Amniotic epithelial cell (primary cell): ENCODE data around the gene LIN52.
"Not testable (repeated sequence)": the region's sequence is repeated elsewhere in the genome, so short reads cannot be mapped to it uniquely, and the experiment has no call there.

Experiments
- DNase-seq: peaks from one replicate; pipeline ENCODE4 v3.0.0-alpha.2; 2010; ENCODE audit warnings: low read depth

Gene LIN52

GRCh38 chr14:74109369-74109768, 24.6 kb downstream of the LIN52 start:
- DNase-seq, result no peak

DNA sequence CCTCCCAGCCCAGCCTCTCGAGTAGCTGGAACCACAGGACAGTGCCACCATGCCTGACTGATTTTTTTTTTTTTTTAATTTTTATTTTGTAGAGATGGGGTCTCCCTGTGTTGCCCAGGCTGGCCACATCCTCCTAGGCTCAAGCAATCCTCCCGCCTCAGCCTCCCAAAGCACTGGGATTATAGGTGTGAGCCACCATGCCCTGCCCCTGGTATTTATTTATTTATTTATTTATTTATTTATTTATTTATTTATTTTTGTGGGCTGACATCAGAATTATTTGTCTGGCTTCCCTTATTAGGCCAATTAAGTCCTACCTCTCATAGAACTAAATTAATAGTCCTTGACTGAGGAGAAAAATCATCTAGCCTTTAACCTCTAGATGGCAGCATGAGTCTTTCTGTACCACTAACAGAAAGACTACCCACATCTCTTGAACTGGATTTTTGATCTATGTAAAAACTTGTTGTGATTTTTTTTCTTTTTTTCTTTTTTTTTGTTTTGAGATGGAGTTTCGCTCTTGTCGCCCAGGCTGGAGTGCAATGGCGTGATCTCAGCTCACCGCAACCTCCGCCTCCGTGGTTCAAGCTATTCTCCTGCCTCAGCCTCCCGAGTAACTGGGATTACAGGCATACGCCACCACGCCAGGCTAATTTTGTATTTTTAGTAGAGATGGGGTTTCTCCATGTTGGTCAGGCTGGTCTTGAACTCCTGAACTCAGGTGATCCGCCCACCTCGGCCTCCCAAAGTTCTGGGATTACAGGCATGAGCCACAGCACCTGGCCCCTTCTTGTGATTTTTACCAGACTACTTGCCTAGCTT, 26.9 kb downstream of the LIN52 start:
- DNase-seq, result peak; percentile 65

GRCh38 chr14:74125487-74125886, 40.7 kb downstream of the LIN52 start:
- DNase-seq, result not testable (repeated sequence)

GRCh38 chr14:74126315-74127013, 41.7 kb downstream of the LIN52 start:
- no peak for DNase-seq

DNA sequence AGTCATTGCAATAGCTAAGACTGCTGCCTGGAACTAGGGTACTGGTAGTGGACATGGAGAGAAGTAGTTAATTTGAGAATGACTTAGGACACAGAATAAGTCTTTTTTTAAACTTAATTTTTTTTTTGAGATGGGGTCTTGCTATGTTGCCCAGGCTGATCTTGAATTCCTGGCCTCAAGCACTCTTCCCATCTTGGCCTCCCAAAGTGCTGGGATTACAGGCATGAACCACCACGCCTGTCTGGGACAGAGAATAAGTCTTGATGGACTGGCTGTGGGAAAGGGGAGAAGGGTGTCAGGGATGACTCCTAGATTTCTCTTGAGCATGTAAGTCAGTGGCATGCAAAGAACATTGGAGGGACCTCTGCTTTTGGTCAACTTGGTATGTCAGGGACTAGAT, 42.9 kb downstream of the LIN52 start:
- no peak for DNase-seq

DNA sequence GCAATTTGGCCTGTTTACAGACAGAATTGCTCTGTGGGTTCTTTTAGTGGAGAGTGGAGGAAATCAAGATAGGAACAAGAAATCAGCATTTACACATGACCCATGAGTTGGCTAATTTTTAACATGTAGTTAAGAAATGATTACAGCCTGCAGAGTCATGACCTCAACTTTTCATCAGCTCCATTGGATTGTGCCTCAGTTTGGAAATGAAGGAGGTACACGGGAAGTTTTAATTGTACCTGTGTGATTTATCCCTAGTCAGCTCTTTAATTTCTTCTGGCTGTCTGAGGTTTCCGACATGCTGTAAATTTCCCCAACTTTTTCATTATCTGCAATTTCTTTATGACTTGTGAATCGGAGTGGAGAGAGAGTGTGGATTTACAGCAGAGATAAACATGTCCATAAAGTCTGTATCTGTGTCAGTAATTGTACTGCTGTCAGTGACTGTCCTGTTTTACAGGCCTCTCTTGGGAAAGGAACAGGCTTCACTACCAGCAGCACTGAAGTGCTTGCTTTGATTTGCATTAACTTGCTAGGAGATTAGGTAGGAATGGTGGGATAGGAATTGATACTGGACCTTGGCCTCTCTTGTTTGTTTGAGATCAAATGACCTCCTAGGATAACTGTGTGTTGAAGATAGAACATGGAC, 49.2 kb downstream of the LIN52 start:
- DNase-seq, result no peak

GRCh38 chr14:74134484-74134883, 49.7 kb downstream of the LIN52 start:
- no peak for DNase-seq

DNA sequence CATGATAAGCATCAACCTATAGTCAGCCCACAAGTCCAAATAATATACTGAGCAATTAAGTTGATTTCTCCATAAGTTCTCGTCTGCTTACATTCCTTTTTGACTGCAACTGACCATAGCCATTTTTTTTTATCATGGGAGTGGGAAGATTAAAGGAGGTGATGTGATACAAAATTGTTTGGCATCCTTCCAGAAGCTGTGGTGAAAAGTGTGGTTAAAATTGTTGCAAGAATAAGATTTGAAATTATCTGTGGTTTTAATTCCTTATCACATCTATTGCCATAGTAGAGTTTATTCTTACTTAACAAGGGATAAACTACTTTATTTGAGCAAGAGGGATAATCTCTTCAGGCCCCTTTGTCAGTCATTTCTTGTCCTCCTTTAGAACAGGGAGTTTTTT, 50.7 kb downstream of the LIN52 start:
- peak; percentile 98 for DNase-seq

DNA sequence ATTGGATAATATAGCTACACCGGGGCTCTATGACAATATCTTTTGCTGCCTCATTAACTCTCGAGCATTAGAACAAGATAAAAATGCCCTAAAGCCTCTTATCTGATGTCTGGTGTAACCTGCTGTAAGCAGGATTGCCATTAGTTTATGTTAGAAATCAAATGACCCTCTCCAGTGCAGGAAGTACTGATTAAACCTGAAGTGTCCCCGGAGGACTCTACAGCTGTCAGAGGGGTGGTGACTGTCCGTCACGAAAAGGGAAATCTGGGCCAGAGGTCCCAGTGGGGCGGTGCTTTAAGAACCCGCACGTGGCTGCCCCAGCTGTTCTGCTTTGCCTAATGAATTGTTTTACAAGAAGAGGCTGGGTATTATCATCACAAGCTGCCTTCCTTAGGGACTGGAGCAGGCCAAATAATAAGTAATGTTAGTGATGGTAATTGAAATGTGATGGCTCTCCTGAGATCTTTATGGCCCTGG, 55.7 kb downstream of the LIN52 start:
- DNase-seq, result no peak

DNA sequence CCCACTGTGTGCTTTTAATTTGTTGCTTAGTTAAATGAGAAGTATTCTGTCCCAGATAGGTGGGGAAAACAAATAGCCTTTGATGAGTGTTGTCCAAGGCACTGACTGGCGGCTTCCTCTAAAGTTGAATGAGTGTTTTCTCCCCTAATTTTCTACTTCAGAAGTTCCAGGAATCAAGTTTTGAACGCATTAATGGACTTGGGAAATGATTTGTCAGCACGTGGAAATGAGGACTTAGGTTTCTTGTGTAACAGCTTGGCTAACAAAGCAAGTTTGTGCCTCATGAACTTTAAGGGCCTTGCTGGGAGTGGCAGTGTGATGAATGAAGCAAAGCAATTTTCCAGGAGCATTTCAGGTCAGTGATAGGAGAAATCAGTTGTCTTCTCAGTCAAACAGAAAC, 56.9 kb downstream of the LIN52 start:
- peak; percentile 61 for DNase-seq

DNA sequence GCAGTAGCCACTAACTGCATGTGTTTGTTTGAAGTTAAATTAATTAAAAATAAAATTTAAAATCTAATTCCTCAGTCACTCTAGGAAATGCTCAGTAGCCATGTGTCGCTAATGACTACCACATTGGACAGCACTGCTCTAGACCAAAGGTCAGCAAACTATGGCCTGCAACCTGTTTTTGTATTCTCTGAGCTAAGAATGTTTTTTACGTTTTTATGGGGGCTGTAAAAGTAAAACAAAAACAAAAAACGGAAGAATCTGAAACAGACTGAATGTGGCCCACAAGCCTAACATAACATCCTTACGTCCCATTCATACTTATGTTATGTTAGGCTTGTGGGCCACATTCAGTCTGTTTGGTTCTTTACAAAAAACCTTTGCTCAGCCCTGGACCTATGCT, 57.8 kb downstream of the LIN52 start:
- DNase-seq, result no peak

GRCh38 chr14:74144789-74145188, 60.0 kb downstream of the LIN52 start:
- DNase-seq, result peak; percentile 43

DNA sequence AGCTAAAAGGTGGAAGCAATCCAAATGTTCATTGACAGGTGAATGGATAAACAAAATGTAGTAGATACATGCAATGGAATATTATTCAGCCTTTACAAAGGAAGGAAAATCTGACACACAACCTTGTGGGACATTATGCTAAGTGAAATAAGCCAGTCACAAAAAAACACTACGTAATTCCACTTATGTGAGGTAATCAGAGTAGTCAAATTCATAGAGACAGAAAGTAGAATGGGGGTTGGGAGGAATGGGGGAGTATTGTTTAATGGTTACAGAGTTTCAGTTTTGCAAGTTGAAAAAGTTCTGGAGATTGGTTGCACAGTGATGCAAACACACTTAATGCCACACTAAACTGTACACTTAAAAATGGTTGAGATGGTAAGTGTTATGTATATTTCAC, 62.8 kb downstream of the LIN52 start:
- no peak for DNase-seq

DNA sequence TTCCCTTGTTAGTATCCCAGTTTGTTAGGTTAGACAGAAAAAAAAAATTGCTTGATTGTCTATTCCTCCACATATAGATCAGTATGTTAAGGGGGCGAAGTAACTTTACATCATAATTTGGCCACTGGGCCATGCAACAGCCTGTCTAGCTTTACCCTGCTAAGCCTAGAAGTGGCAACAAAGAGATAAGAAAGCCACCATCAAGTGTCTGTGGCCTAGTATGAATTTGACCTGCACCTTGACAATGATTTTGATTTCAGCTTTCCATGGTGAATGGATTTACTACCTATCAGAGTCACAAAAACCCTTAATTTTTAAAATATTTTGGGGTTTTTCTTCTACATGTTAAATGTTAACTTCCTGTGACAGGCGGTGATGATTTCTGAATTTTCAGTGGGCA, 63.9 kb downstream of the LIN52 start:
- DNase-seq, result no peak

GRCh38 chr14:74155287-74155686, 70.5 kb downstream of the LIN52 start:
- DNase-seq, result no peak

GRCh38 chr14:74155749-74156148, 71.0 kb downstream of the LIN52 start:
- DNase-seq, result no peak

GRCh38 chr14:74160763-74161162, 76.0 kb downstream of the LIN52 start:
- peak; percentile 34 for DNase-seq

- no peak for DNase-seq
These were observed 76.9 kb downstream of the LIN52 start for GRCh38 chr14:74161526-74162158.

DNA sequence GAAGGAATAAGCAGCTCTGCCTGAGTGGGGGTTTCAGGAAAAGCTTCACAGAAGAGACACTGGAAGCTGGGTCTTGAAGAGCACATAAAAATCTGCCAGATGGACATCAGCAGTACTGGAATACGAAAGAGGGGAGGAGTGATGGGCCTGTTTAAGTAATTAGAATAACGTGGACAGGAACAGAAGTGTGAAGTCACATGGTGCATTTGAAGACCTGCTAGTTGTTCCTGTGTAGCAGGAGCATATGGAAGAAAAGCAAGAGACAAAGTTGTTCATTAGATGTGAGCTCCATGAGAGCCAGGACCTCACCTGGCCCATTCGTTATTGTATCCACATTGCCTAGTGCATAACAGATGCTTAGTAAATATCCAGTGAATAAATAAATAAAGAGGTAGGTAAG, 85.2 kb downstream of the LIN52 start:
- no peak for DNase-seq

- peak; percentile 36 for DNase-seq
These were observed 91.6 kb downstream of the LIN52 start for GRCh38 chr14:74176400-74176793.

DNA sequence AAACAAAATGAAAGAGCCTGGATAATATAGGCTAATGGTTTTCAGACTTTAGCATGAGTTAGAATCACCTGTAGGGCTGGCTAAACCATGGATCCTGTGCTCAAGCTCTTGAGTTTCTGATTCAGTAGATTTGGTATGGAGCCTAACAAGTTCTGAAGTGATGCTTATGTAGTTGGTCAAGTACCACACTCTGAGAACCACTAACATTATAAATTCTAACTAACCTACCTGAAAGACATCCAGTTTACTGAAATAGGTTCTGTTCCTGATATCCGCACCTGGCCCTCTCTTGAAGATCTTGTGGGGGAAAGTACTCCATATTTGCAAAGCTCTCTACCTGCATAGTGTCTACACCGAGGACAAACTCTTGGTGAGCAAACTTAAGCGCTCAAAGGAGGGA, 95.1 kb downstream of the LIN52 start:
- no peak for DNase-seq

DNA sequence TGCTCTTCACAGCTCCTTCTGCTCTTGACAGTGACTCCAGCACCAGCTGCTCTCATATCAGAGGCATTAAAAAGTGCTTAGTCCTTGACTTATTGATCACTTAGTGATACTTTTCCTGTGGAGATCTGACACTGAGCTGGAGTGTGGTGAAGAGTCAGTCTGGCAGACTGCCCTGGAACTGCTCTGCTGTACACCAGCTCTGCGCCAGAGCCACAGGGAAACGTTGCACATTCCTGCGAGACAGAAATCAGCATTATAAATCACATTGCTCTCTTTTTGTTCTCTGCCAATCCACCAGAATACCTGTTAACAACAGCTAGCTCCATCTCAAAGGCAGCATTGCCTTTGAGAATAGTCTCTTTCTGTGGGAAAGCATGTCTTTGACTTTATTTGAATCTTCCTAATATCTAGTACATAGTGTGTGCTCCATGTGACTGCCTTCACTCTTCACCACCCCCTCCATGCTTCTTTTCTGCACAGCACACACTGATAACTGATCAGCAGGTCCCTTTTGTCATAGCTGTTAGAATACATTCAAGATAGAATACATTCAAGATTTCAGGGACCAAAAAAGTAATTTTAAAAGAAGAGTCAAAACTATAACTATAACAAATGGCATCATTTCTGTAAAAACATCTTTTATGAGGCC, 106.3 kb downstream of the LIN52 start:
- peak; percentile 2 for DNase-seq
